Measurements from ENCODE around the gene LGALS9. TPM values are rescaled to one million over a fixed set of nuclear protein-coding genes. Genes with fewer than 3 reads are reported as not detected.
A peak's percentile ranks its signal among the peaks of the same experiment; 100 is the strongest.

The LGALS9 gene
- total and polyA plus RNA-seq, 3 experiments from 2014 or later: 9.3 to 9.9 (median 9.8) TPM

DNA sequence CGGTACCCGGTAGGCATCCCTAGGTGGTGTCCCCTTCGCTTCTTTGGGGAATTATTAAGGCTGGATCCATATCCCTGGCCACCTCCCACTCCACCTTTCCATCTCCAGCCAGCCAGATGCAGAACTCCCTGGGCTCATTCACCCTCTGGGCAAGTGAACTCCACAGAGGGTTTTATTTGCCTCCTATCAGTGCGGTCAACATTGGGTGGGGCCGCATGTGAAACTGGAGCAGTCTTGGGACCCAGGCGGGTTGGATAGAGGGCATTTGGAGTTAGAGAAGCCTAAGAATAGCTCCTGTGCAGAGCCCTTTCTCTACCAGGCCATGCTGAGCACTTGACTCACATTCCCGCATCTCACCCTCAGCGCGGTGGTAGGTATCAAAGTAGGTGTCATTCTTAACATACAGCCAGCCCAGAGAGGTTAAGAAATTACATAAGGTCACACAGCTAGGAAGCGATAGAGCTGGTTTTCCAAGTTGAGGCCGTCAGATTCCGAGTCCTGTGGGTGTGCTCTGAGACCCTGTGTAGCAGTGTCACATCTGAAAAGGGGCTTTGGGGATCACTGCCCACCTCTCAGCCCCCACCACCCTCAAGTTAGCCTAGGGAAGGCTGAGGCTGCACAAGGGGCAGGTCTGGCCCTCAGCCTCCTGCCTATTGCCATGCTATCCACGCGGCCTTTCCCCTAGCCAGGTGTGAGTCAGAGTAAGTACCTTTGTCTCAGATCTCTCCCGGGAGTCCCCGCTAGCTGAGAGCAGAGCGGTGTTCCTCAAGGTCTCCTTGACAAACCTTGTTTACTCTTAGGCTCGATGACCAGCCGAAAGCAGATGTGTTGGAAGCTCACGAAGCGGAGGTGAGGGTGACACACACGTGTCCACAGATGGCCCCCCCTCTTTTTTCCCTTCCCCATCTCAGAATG lies 26.9 kb upstream of the LGALS9 start:
- Histone ChIP-seq H3K27me3 (ENCODE audit: insufficient read depth, low read length, poor library complexity, severe bottlenecking) (no peaks in the 10 kb centered on the region), H3K4me3 (ENCODE audit: low read length) (no peak overlapping the region), H3K4me1 (ENCODE audit: insufficient read depth, low read length) (no peaks in the 10 kb centered on the region), H3K27ac (ENCODE audit: low read depth, low read length) (no peak overlapping the region), H3K36me3 (ENCODE audit: insufficient read depth, low read length) (peaks cover 9% of the 10 kb centered on the region), H3K9me3 (ENCODE audit: low read length) (no peaks in the 10 kb centered on the region)
- DNase-seq: no peak
- ChIA-PET POLR2A (no interaction called here), CTCF (interaction anchor here (0.7 to 11.8 kb wide), 16 partner anchors 8 to 367 kb away, joined by 3 to 161 read pairs (median 6); no protein-coding TSS in a partner anchor)
- H3K4me3 Mint-ChIP-seq: no peak overlapping the region
- peaks cover 4 to 6% (median 4%) of the 10 kb centered on the region in 3 donors for H3K4me1 Mint-ChIP-seq
- peak overlapping the region in 1 of 8 donors; percentile 38 for H3K27ac Mint-ChIP-seq
- H3K36me3 Mint-ChIP-seq: peaks cover 0 to 47% (median 15%) of the 10 kb centered on the region in 3 donors
- no peaks in the 10 kb centered on the region for H3K27me3 Mint-ChIP-seq
- H3K9me3 Mint-ChIP-seq: no peaks in the 10 kb centered on the region

DNA sequence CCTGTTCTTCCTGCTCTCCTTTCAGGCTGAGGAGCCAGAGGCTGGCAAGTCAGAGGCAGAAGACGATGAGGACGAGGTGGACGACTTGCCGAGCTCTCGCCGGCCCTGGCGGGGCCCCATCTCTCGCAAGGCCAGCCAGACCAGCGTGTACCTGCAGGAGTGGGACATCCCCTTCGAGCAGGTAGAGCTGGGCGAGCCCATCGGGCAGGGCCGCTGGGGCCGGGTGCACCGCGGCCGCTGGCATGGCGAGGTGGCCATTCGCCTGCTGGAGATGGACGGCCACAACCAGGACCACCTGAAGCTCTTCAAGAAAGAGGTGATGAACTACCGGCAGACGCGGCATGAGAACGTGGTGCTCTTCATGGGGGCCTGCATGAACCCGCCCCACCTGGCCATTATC lies 25.6 kb upstream of the LGALS9 start:
- Mint-ChIP-seq H3K27ac (no peak overlapping the region), H3K9me3 (no peaks in the 10 kb centered on the region), H3K4me3 (no peak overlapping the region), H3K27me3 (no peaks in the 10 kb centered on the region), H3K4me1 (peaks cover 0 to 4% (median 3%) of the 10 kb centered on the region in 3 donors), H3K36me3 (peaks cover 0 to 59% (median 19%) of the 10 kb centered on the region in 3 donors)
- Histone ChIP-seq H3K4me1 (ENCODE audit: insufficient read depth, low read length) (no peaks in the 10 kb centered on the region), H3K36me3 (ENCODE audit: insufficient read depth, low read length) (peaks cover 9% of the 10 kb centered on the region), H3K9me3 (ENCODE audit: low read length) (no peaks in the 10 kb centered on the region), H3K27ac (ENCODE audit: low read depth, low read length) (no peak overlapping the region), H3K4me3 (ENCODE audit: low read length) (no peak overlapping the region), H3K27me3 (ENCODE audit: insufficient read depth, low read length, poor library complexity, severe bottlenecking) (no peaks in the 10 kb centered on the region)
- CTCF ChIA-PET: interaction anchor here (1.1 to 11.8 kb wide), 5 partner anchors 9 to 369 kb away, joined by 5 to 161 read pairs (median 46); no protein-coding TSS in a partner anchor
- no peak for DNase-seq
- POLR2A ChIA-PET: no interaction called here

GRCh38 chr17:27607521-27608091 lies 23.4 kb upstream of the LGALS9 start:
- Histone ChIP-seq H3K27me3 (ENCODE audit: insufficient read depth, low read length, poor library complexity, severe bottlenecking) (no peaks in the 10 kb centered on the region), H3K36me3 (ENCODE audit: insufficient read depth, low read length) (peaks cover 9% of the 10 kb centered on the region), H3K9me3 (ENCODE audit: low read length) (no peaks in the 10 kb centered on the region), H3K4me1 (ENCODE audit: insufficient read depth, low read length) (no peaks in the 10 kb centered on the region), H3K27ac (ENCODE audit: low read depth, low read length) (no peak overlapping the region), H3K4me3 (ENCODE audit: low read length) (no peak overlapping the region)
- ChIA-PET POLR2A (no interaction called here), CTCF (interaction anchor here (1.6 to 11.8 kb wide), 2 partner anchors 8 to 44 kb away, joined by 9 to 161 read pairs; no protein-coding TSS in a partner anchor)
- Mint-ChIP-seq H3K4me3 (no peak overlapping the region), H3K27ac (peak overlapping the region in 2 of 8 donors; percentile 17 to 64), H3K9me3 (no peaks in the 10 kb centered on the region), H3K4me1 (peaks cover 0 to 3% (median 2%) of the 10 kb centered on the region in 3 donors), H3K36me3 (peaks cover 0 to 74% (median 23%) of the 10 kb centered on the region in 3 donors), H3K27me3 (no peaks in the 10 kb centered on the region)
- DNase-seq: no peak

GRCh38 chr17:27608328-27609230 lies 22.4 kb upstream of the LGALS9 start:
- H3K4me3 Mint-ChIP-seq: peak overlapping the region in 1 of 7 donors; percentile 45
- H3K9me3 Mint-ChIP-seq: no peaks in the 10 kb centered on the region
- peaks cover 0 to 81% (median 23%) of the 10 kb centered on the region in 3 donors for H3K36me3 Mint-ChIP-seq
- H3K4me1 Mint-ChIP-seq: no peaks in the 10 kb centered on the region
- Histone ChIP-seq H3K27ac (ENCODE audit: low read depth, low read length) (no peak overlapping the region), H3K27me3 (ENCODE audit: insufficient read depth, low read length, poor library complexity, severe bottlenecking) (no peaks in the 10 kb centered on the region), H3K36me3 (ENCODE audit: insufficient read depth, low read length) (peaks cover 9% of the 10 kb centered on the region), H3K4me3 (ENCODE audit: low read length) (no peak overlapping the region), H3K4me1 (ENCODE audit: insufficient read depth, low read length) (no peaks in the 10 kb centered on the region), H3K9me3 (ENCODE audit: low read length) (no peaks in the 10 kb centered on the region)
- DNase-seq: no peak
- ChIA-PET CTCF (interaction anchor here (1.6 to 11.8 kb wide), 2 partner anchors 9 to 43 kb away, joined by 9 to 161 read pairs; no protein-coding TSS in a partner anchor), POLR2A (no interaction called here)
- H3K27ac Mint-ChIP-seq: no peak overlapping the region
- H3K27me3 Mint-ChIP-seq: no peaks in the 10 kb centered on the region

GRCh38 chr17:27609611-27610303 lies 21.2 kb upstream of the LGALS9 start:
- no peaks in the 10 kb centered on the region for H3K9me3 ChIP-seq (ENCODE audit: low read length)
- peaks cover 9% of the 10 kb centered on the region for H3K36me3 ChIP-seq (ENCODE audit: insufficient read depth, low read length)
- no peak for DNase-seq
- CTCF ChIA-PET: interaction anchor here (1.5 to 11.8 kb wide), 3 partner anchors 8 to 42 kb away, joined by 3 to 161 read pairs (median 7); no protein-coding TSS in a partner anchor
- Mint-ChIP-seq H3K27me3 (no peaks in the 10 kb centered on the region), H3K27ac (peak overlapping the region in 1 of 8 donors; percentile 12), H3K4me3 (no peak overlapping the region), H3K36me3 (peaks cover 1 to 85% (median 26%) of the 10 kb centered on the region in 3 donors), H3K4me1 (no peaks in the 10 kb centered on the region), H3K9me3 (no peaks in the 10 kb centered on the region)
- no peaks in the 10 kb centered on the region for H3K27me3 ChIP-seq (ENCODE audit: insufficient read depth, low read length, poor library complexity, severe bottlenecking)
- H3K4me3 ChIP-seq (ENCODE audit: low read length): no peak overlapping the region
- no peak overlapping the region for H3K27ac ChIP-seq (ENCODE audit: low read depth, low read length)
- H3K4me1 ChIP-seq (ENCODE audit: insufficient read depth, low read length): no peaks in the 10 kb centered on the region
- POLR2A ChIA-PET: no interaction called here

DNA sequence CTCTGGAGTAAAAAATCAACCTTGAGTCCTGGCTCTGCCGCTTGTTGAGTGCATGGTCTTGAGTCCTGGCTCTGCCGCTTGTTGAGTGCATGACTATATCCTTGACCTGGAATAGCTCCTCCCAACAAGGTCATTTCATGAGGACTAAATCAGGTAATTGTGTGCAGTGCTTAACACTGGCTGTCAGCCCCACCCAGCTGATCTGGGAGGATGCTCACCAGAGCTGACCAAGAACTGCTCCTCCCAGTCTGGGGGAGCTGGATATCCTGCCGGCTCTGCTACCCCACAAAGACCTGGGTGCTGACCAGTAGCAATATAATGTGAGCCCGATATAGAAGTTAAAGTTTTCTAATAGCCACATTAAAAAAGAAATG lies 20.7 kb upstream of the LGALS9 start:
- no peak overlapping the region for H3K4me3 ChIP-seq (ENCODE audit: low read length)
- peaks cover 7 to 85% (median 27%) of the 10 kb centered on the region in 3 donors for H3K36me3 Mint-ChIP-seq
- DNase-seq: no peak
- H3K4me1 Mint-ChIP-seq: no peaks in the 10 kb centered on the region
- H3K9me3 Mint-ChIP-seq: no peaks in the 10 kb centered on the region
- POLR2A ChIA-PET: no interaction called here
- no peak overlapping the region for H3K4me3 Mint-ChIP-seq
- H3K9me3 ChIP-seq (ENCODE audit: low read length): no peaks in the 10 kb centered on the region
- peaks cover 9% of the 10 kb centered on the region for H3K36me3 ChIP-seq (ENCODE audit: insufficient read depth, low read length)
- H3K27me3 Mint-ChIP-seq: no peaks in the 10 kb centered on the region
- CTCF ChIA-PET: interaction anchor here (1.5 to 11.8 kb wide), 3 partner anchors 8 to 41 kb away, joined by 3 to 161 read pairs (median 7); no protein-coding TSS in a partner anchor
- no peak overlapping the region for H3K27ac ChIP-seq (ENCODE audit: low read depth, low read length)
- no peak overlapping the region for H3K27ac Mint-ChIP-seq
- no peaks in the 10 kb centered on the region for H3K27me3 ChIP-seq (ENCODE audit: insufficient read depth, low read length, poor library complexity, severe bottlenecking)
- no peaks in the 10 kb centered on the region for H3K4me1 ChIP-seq (ENCODE audit: insufficient read depth, low read length)

GRCh38 chr17:27612160-27612770 lies 18.7 kb upstream of the LGALS9 start:
- H3K27ac Mint-ChIP-seq: peak overlapping the region in 1 of 8 donors; percentile 18

More at GRCh38 chr17:27612160-27612770, 18.7 kb upstream of the LGALS9 start:
- POLR2A ChIA-PET: no interaction called here
- H3K9me3 ChIP-seq (ENCODE audit: low read length): no peaks in the 10 kb centered on the region
- Mint-ChIP-seq H3K9me3 (no peaks in the 10 kb centered on the region), H3K4me1 (peaks cover 3 to 16% (median 11%) of the 10 kb centered on the region in 3 donors), H3K27me3 (no peaks in the 10 kb centered on the region), H3K36me3 (peaks cover 14 to 88% (median 24%) of the 10 kb centered on the region in 3 donors), H3K4me3 (no peak overlapping the region)
- no peaks in the 10 kb centered on the region for H3K27me3 ChIP-seq (ENCODE audit: insufficient read depth, low read length, poor library complexity, severe bottlenecking)
- no peak for DNase-seq
- H3K4me3 ChIP-seq (ENCODE audit: low read length): no peak overlapping the region
- H3K27ac ChIP-seq (ENCODE audit: low read depth, low read length): no peak overlapping the region
- no peaks in the 10 kb centered on the region for H3K4me1 ChIP-seq (ENCODE audit: insufficient read depth, low read length)
- H3K36me3 ChIP-seq (ENCODE audit: insufficient read depth, low read length): peaks cover 4% of the 10 kb centered on the region
- CTCF ChIA-PET: no interaction called here
